ENCODE data around the gene MCRIP2. TPM values are rescaled to one million over a fixed set of nuclear protein-coding genes. Genes with fewer than 3 reads are reported as not detected.

The MCRIP2 gene
- total and polyA plus RNA-seq, 4 experiments from 2014 or later: 28.3 to 45.5 (median 32.5) TPM

DNA sequence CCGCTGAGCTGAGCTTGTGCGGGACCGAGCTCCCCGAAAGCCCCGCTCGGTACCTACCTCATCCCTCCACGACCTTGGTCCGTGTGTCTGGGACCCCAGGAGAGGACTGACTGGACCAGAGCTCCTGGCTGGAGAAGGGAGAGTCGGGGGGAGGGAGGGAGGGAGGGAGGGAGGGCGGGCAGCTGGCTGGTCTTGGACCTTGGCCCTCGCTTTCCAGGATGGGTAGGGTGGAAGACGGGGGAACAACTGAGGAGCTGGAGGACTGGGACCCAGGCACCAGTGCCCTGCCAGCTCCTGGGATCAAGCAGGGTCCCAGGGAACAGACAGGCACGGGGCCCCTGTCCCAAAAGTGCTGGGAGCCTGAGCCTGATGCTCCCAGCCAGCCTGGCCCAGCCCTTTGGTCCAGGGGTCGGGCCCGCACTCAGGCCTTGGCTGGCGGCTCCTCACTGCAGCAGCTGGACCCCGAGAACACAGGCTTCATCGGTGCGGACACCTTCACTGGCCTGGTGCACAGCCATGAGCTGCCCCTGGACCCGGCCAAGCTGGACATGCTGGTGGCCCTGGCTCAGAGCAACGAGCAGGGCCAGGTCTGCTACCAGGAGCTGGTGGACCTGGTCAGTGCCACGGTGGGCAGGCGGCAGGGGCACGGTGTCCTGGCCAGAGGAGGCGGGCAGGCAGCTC lies 34.4 kb downstream of the MCRIP2 start:
- Mint-ChIP-seq H3K4me1 (peaks cover 5 to 32% (median 19%) of the 10 kb centered on the region in 4 donors), H3K9me3 (no peaks in the 10 kb centered on the region), H3K27ac (no peak overlapping the region), H3K27me3 (no peaks in the 10 kb centered on the region), H3K36me3 (peaks cover 0 to 14% of the 10 kb centered on the region in 2 donors), H3K4me3 (peak overlapping the region in 1 of 8 donors; percentile 25)
- H3K27me3 ChIP-seq (ENCODE audit: insufficient read depth, low read length): no peaks in the 10 kb centered on the region
- CTCF ChIA-PET (ENCODE audit: partially characterized antibody): interaction anchor here (1.0 to 1.6 kb wide), 3 partner anchors 9 to 36 kb away, joined by 3 to 5 read pairs (median 4); partner anchors contain the start of gene WDR24
- no peak for DNase-seq
- H3K9me3 ChIP-seq (ENCODE audit: control insufficient read depth in 1 of 2, low read length in 2 of 2): no peaks in the 10 kb centered on the region
- H3K4me1 ChIP-seq (ENCODE audit: insufficient read depth, low read length): peaks cover 22% of the 10 kb centered on the region
- no peak overlapping the region for H3K4me3 ChIP-seq (ENCODE audit: low read length in 2 of 2)
- intact Hi-C loops (cut with micrococcal nuclease): no loop called here
- peaks cover 12% of the 10 kb centered on the region for H3K36me3 ChIP-seq (ENCODE audit: insufficient read depth, low read length)
- no peak overlapping the region for H3K27ac ChIP-seq (ENCODE audit: low read depth, low read length)
- POLR2A ChIA-PET (ENCODE audit: partially characterized antibody): interaction anchor here (0.9 to 5.3 kb wide), 9 partner anchors 8 to 49 kb away, joined by 3 to 22 read pairs (median 4); partner anchors contain the start of genes ANTKMT, JMJD8, RHOT2 and WDR24

DNA sequence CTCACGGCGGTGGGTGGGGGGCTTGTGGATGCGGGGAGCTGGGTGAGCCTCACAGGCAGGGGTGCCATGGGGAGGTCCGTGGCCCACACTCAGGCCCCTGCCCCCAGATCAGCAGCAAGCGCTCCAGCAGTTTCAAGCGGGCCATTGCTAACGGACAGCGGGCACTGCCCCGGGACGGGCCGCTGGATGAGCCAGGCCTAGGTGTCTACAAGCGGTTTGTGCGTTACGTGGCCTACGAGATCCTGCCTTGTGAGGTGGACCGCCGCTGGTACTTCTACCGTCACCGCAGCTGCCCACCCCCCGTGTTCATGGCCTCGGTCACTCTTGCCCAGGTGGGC lies 34.9 kb downstream of the MCRIP2 start:
- Histone ChIP-seq H3K9me3 (ENCODE audit: control insufficient read depth in 1 of 2, low read length in 2 of 2) (no peaks in the 10 kb centered on the region), H3K4me3 (ENCODE audit: low read length in 2 of 2) (no peak overlapping the region), H3K27me3 (ENCODE audit: insufficient read depth, low read length) (no peaks in the 10 kb centered on the region), H3K36me3 (ENCODE audit: insufficient read depth, low read length) (peaks cover 9% of the 10 kb centered on the region), H3K27ac (ENCODE audit: low read depth, low read length) (no peak overlapping the region), H3K4me1 (ENCODE audit: insufficient read depth, low read length) (peaks cover 28% of the 10 kb centered on the region)
- Mint-ChIP-seq H3K9me3 (no peaks in the 10 kb centered on the region), H3K27me3 (no peaks in the 10 kb centered on the region), H3K4me3 (peak overlapping the region in 3 of 8 donors; percentile 6 to 68 (median 61)), H3K4me1 (peaks cover 7 to 37% (median 22%) of the 10 kb centered on the region in 4 donors), H3K27ac (peak overlapping the region in 1 of 7 donors; percentile 88), H3K36me3 (peaks cover 0 to 19% of the 10 kb centered on the region in 2 donors)
- intact Hi-C loops (cut with micrococcal nuclease): no loop called here
- ChIA-PET POLR2A (ENCODE audit: partially characterized antibody) (interaction anchor here (0.9 to 5.3 kb wide), 7 partner anchors 8 to 44 kb away, joined by 3 to 22 read pairs (median 4); partner anchors contain the start of genes ANTKMT, JMJD8, RHOT2 and WDR24), CTCF (ENCODE audit: partially characterized antibody) (interaction anchor here (1.0 to 1.6 kb wide), 3 partner anchors 9 to 36 kb away, joined by 3 to 5 read pairs (median 4); partner anchors contain the start of gene WDR24)
- no peak for DNase-seq

DNA sequence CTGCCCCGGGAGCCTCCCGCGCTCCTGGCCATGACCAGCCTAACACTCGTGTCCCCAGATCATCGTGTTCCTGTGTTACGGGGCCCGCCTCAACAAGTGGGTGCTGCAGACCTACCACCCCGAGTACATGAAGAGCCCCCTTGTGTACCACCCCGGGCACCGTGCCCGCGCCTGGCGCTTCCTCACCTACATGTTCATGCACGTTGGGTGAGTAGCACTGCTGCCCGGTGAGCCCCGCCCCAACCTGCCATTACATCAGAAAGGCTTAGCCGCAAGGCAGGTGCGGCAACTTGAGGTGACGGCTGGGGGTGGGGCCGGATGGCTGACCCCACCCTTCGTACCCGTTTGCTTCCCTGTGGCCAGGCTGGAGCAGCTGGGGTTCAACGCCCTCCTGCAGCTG lies 35.3 kb downstream of the MCRIP2 start:
- no peak overlapping the region for H3K4me3 ChIP-seq (ENCODE audit: low read length in 2 of 2)
- no peaks in the 10 kb centered on the region for H3K9me3 ChIP-seq (ENCODE audit: control insufficient read depth in 1 of 2, low read length in 2 of 2)
- peaks cover 7 to 40% (median 26%) of the 10 kb centered on the region in 4 donors for H3K4me1 Mint-ChIP-seq
- H3K27me3 ChIP-seq (ENCODE audit: insufficient read depth, low read length): no peaks in the 10 kb centered on the region
- H3K27ac Mint-ChIP-seq: peak overlapping the region in 4 of 7 donors; percentile 15 to 88 (median 50)
- peak overlapping the region in 7 of 8 donors; percentile 6 to 73 (median 55) for H3K4me3 Mint-ChIP-seq
- H3K9me3 Mint-ChIP-seq: peaks cover 0 to 1% (median 0%) of the 10 kb centered on the region in 8 donors
- peaks cover 31% of the 10 kb centered on the region for H3K4me1 ChIP-seq (ENCODE audit: insufficient read depth, low read length)
- H3K36me3 ChIP-seq (ENCODE audit: insufficient read depth, low read length): peaks cover 13% of the 10 kb centered on the region
- DNase-seq: peak in 4 of 5 donors; percentile 43 to 83 (median 56)
- POLR2A ChIA-PET (ENCODE audit: partially characterized antibody): interaction anchor here (0.9 to 7.8 kb wide), 5 partner anchors 9 to 18 kb away, joined by 3 to 89 read pairs (median 18); partner anchors contain the start of genes RHOT2 and WDR24
- no peak overlapping the region for H3K27ac ChIP-seq (ENCODE audit: low read depth, low read length)
- peaks cover 0 to 20% of the 10 kb centered on the region in 2 donors for H3K36me3 Mint-ChIP-seq
- CTCF ChIA-PET (ENCODE audit: partially characterized antibody): interaction anchor here (1.0 to 1.6 kb wide), 3 partner anchors 9 to 35 kb away, joined by 3 to 5 read pairs (median 4); partner anchors contain the start of gene WDR24
- H3K27me3 Mint-ChIP-seq: no peaks in the 10 kb centered on the region
- intact Hi-C loops (cut with micrococcal nuclease): no loop called here

DNA sequence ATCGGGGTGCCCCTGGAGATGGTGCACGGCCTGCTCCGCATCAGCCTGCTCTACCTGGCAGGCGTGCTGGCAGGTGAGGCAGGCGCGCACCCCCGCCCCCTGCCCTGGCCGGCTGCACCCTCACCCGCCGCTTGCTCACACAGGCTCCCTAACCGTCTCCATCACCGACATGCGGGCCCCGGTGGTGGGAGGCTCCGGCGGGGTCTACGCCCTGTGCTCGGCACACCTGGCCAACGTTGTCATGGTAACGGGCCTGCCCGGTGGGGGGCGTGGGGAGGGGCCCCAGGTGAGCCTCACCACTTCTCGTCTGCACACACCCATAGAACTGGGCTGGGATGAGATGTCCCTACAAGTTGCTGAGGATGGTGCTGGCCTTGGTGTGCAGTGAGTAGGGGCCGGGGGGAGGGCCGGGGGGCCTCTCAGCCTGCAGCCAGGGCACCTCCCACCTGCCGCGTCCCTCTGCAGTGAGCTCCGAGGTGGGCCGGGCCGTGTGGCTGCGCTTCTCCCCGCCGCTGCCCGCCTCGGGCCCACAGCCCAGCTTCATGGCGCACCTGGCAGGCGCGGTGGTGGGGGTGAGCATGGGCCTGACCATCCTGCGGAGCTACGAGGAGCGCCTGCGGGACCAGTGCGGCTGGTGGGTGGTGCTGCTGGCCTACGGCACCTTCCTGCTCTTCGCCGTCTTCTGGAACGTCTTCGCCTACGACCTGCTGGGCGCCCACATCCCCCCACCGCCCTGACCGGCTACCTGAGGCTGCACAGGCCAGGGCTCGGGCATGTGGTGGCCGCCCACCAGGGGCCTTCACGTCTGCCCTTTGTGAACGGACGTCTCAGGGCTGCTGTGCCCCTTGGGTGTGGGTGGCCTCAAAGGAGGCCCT lies 35.9 kb downstream of the MCRIP2 start:
- H3K27ac ChIP-seq (ENCODE audit: low read depth, low read length): no peak overlapping the region
- Mint-ChIP-seq H3K27ac (peak overlapping the region in 1 of 7 donors; percentile 88), H3K36me3 (peaks cover 3 to 23% of the 10 kb centered on the region in 2 donors), H3K9me3 (peaks cover 0 to 1% (median 0%) of the 10 kb centered on the region in 8 donors), H3K27me3 (no peaks in the 10 kb centered on the region), H3K4me1 (peaks cover 7 to 43% (median 31%) of the 10 kb centered on the region in 4 donors), H3K4me3 (peak overlapping the region in 4 of 8 donors; percentile 29 to 73 (median 52))
- H3K27me3 ChIP-seq (ENCODE audit: insufficient read depth, low read length): no peaks in the 10 kb centered on the region
- H3K4me1 ChIP-seq (ENCODE audit: insufficient read depth, low read length): peaks cover 38% of the 10 kb centered on the region
- H3K9me3 ChIP-seq (ENCODE audit: control insufficient read depth in 1 of 2, low read length in 2 of 2): no peaks in the 10 kb centered on the region
- ChIA-PET POLR2A (ENCODE audit: partially characterized antibody) (interaction anchor here (0.9 to 10.2 kb wide), 5 partner anchors 10 to 18 kb away, joined by 3 to 212 read pairs (median 22); partner anchors contain the start of genes RHOT2 and WDR24), CTCF (ENCODE audit: partially characterized antibody) (interaction anchor here (1.5 kb wide), 1 partner anchor 12 kb away, joined by 4 read pairs; the partner anchor contains the start of gene WDR24)
- H3K36me3 ChIP-seq (ENCODE audit: insufficient read depth, low read length): peaks cover 10% of the 10 kb centered on the region
- H3K4me3 ChIP-seq (ENCODE audit: low read length in 2 of 2): no peak overlapping the region
- no peak for DNase-seq
- intact Hi-C loops (cut with micrococcal nuclease): loop anchor here (2.0 kb wide), 2 partner anchors 41 to 89 kb away; partner anchors contain the start of gene METTL26

DNA sequence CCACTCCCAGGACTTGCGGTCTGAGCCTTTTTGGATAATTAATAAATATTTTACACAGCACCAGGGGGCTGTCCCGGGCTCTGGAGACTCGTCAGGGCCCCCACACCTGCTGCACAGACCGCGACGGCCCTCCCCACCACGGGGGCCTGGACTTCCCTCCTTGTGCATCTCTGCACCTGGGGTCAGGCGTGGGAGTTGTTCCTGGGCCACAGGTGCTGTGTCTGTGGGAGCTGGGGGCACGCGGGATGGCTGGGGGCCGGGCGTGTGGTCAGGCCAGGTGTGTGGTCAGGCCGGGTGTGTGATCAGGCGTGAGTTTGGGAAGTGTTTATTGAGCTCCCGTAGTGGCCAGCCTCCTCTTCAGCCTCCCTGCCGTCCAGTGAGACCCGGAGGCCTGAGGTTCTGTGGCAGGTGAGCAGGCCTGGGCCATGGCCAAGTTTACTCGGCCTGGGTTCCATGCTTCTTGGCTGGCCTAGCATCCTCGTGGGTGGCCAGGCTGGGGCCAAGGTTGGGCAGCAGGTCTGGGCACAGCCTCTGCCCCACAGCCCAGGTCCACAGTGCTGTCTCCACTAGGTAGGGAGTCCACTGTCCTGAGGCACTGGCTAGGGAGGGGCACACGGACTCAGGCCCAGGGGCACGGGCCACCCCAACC lies 36.7 kb downstream of the MCRIP2 start:
- Mint-ChIP-seq H3K27me3 (no peaks in the 10 kb centered on the region), H3K4me3 (peak overlapping the region in 5 of 8 donors; percentile 76 to 82 (median 80)), H3K9me3 (peaks cover 0 to 1% (median 0%) of the 10 kb centered on the region in 8 donors), H3K27ac (peak overlapping the region in 1 of 7 donors; percentile 83), H3K4me1 (peaks cover 5 to 48% (median 33%) of the 10 kb centered on the region in 4 donors), H3K36me3 (peaks cover 4 to 19% of the 10 kb centered on the region in 2 donors)
- CTCF ChIA-PET (ENCODE audit: partially characterized antibody): interaction anchor here (1.3 to 1.6 kb wide), 2 partner anchors 10 to 34 kb away, joined by 4 to 5 read pairs; partner anchors contain the start of gene RHOT2
- Histone ChIP-seq H3K36me3 (ENCODE audit: insufficient read depth, low read length) (peaks cover 12% of the 10 kb centered on the region), H3K4me3 (ENCODE audit: low read length in 2 of 2) (no peak overlapping the region), H3K27ac (ENCODE audit: low read depth, low read length) (no peak overlapping the region), H3K27me3 (ENCODE audit: insufficient read depth, low read length) (no peaks in the 10 kb centered on the region), H3K9me3 (ENCODE audit: control insufficient read depth in 1 of 2, low read length in 2 of 2) (no peaks in the 10 kb centered on the region), H3K4me1 (ENCODE audit: insufficient read depth, low read length) (peaks cover 45% of the 10 kb centered on the region)
- no peak for DNase-seq
- POLR2A ChIA-PET (ENCODE audit: partially characterized antibody): interaction anchor here (1.0 to 10.2 kb wide), 3 partner anchors 11 to 30 kb away, joined by 3 to 212 read pairs (median 89); partner anchors contain the start of genes RHOT2 and WDR24
- intact Hi-C loops (cut with micrococcal nuclease): loop anchor here (2.0 kb wide), 2 partner anchors 42 to 90 kb away; partner anchors contain the start of gene METTL26

All from CD4-positive, alpha-beta memory T cell (primary cell).